H9 (cell line): Measurements from ENCODE around the gene DPEP3. TPM values are rescaled to one million over a fixed set of nuclear protein-coding genes. Genes with fewer than 3 reads are reported as not detected.

Source experiments
- DNase-seq: peaks from one replicate; pipeline ENCODE4 v3.0.0-alpha.2; 2017
- H2AFZ ChIP-seq: one replicate; pipeline ENCODE4 v1.6.1; 2013; ENCODE audit warnings: mild to moderate bottlenecking, low read length, control low read depth, moderate library complexity
- H2AK5ac ChIP-seq: 2 replicates; pipeline ENCODE4 v1.6.1; 2013; ENCODE audit warnings: low read length, control low read depth, mixed read lengths; ENCODE audit not compliant: insufficient read length
- H2BK120ac ChIP-seq: one replicate; pipeline ENCODE4 v1.6.1; 2013; ENCODE audit warnings: low read depth, mild to moderate bottlenecking, low read length, control low read depth, inconsistent platforms; ENCODE audit not compliant: poor library complexity, severe bottlenecking
- H2BK12ac ChIP-seq: 2 replicates; pipeline ENCODE4 v1.6.1; 2013; ENCODE audit warnings: low read length, control low read depth, mixed read lengths, low read depth; ENCODE audit not compliant: insufficient read length
- H2BK15ac ChIP-seq: 2 replicates; pipeline ENCODE4 v1.6.1; 2013; ENCODE audit warnings: low read depth, low read length, control low read depth
- H2BK20ac ChIP-seq: one replicate; pipeline ENCODE4 v1.6.1; 2013; ENCODE audit warnings: low read depth, mild to moderate bottlenecking, low read length, control low read depth, inconsistent platforms; ENCODE audit not compliant: poor library complexity, severe bottlenecking
- H2BK5ac ChIP-seq: 2 replicates; pipeline ENCODE4 v1.6.1; 2013; ENCODE audit warnings: low read length, control low read depth, mixed read lengths; ENCODE audit not compliant: insufficient read length
- H3K14ac ChIP-seq: 2 replicates; pipeline ENCODE4 v1.6.1; 2013; ENCODE audit warnings: low read length, control low read depth; ENCODE audit not compliant: insufficient read depth
- H3K18ac ChIP-seq: 2 replicates; pipeline ENCODE4 v1.6.1; 2013; ENCODE audit warnings: low read depth, mild to moderate bottlenecking, mixed read lengths, low read length, control low read depth; ENCODE audit not compliant: insufficient read length
- H3K23ac ChIP-seq: 2 replicates; pipeline ENCODE4 v1.6.1; 2013; ENCODE audit warnings: low read length, control low read depth, mixed read lengths, low read depth; ENCODE audit not compliant: insufficient read length
- H3K23me2 ChIP-seq: 2 replicates; pipeline ENCODE4 v1.6.1; 2013; ENCODE audit warnings: low read depth, mild to moderate bottlenecking, mixed read lengths, low read length, control low read depth; ENCODE audit not compliant: insufficient read length, poor library complexity, severe bottlenecking
- H3K27ac ChIP-seq: 2 replicates; pipeline ENCODE4 v1.5.1; 2013; ENCODE audit warnings: low read length, control low read depth, mixed read lengths, low read depth; ENCODE audit not compliant: insufficient read length
- H3K27me3 ChIP-seq: 2 replicates; pipeline ENCODE4 v1.6.1; 2013; ENCODE audit warnings: low read length, control low read depth, inconsistent platforms; ENCODE audit not compliant: insufficient read depth
- H3K4ac ChIP-seq: 2 replicates; pipeline ENCODE4 v1.6.1; 2013; ENCODE audit warnings: low read depth, mild to moderate bottlenecking, control low read depth, inconsistent platforms, low read length, moderate library complexity
- H3K4me1 ChIP-seq: 2 replicates; pipeline ENCODE4 v1.6.1; 2013; ENCODE audit warnings: low read length, control low read depth, inconsistent platforms; ENCODE audit not compliant: insufficient read depth
- H3K4me2 ChIP-seq: 2 replicates; pipeline ENCODE4 v1.6.1; 2013; ENCODE audit warnings: low read length, control low read depth, mixed read lengths; ENCODE audit not compliant: insufficient read length, insufficient read depth
- H3K56ac ChIP-seq: 2 replicates; pipeline ENCODE4 v1.6.1; 2013; ENCODE audit warnings: low read depth, mild to moderate bottlenecking, mixed read lengths, low read length, control low read depth; ENCODE audit not compliant: insufficient read length
- H3K79me1 ChIP-seq: 2 replicates; pipeline ENCODE4 v1.6.1; 2013; ENCODE audit warnings: low read depth, mild to moderate bottlenecking, moderate library complexity, low read length, control low read depth, inconsistent platforms; ENCODE audit not compliant: insufficient read depth, poor library complexity, severe bottlenecking
- H3K79me2 ChIP-seq: 2 replicates; pipeline ENCODE4 v1.6.1; 2013; ENCODE audit warnings: low read length, control low read depth, inconsistent platforms; ENCODE audit not compliant: insufficient read depth
- H3K9ac ChIP-seq: 2 replicates; pipeline ENCODE4 v1.6.1; 2013; ENCODE audit warnings: low read length, control low read depth, mixed read lengths; ENCODE audit not compliant: insufficient read length; ENCODE audit errors: extremely low read depth
- H3K9me3 ChIP-seq: one replicate; pipeline ENCODE4 v1.6.1; 2013; ENCODE audit warnings: low read depth, low read length, inconsistent platforms; ENCODE audit not compliant: control insufficient read depth
- H3T11ph ChIP-seq: one replicate; pipeline ENCODE4 v1.6.1; 2013; ENCODE audit warnings: mild to moderate bottlenecking, low read length, control low read depth, inconsistent platforms
- H4K20me1 ChIP-seq: one replicate; pipeline ENCODE4 v1.6.1; 2013; ENCODE audit not compliant: control insufficient read depth, insufficient read length, insufficient read depth
- H4K5ac ChIP-seq: 2 replicates; pipeline ENCODE4 v1.6.1; 2013; ENCODE audit warnings: low read depth, mild to moderate bottlenecking, mixed read lengths, low read length, control low read depth; ENCODE audit not compliant: insufficient read length
- H4K8ac ChIP-seq: replicated peaks from 2 replicates; pipeline ENCODE4 v1.6.1; 2013; ENCODE audit warnings: low read length, control low read depth, mixed read lengths, low read depth; ENCODE audit not compliant: insufficient read length
- H4K91ac ChIP-seq: 2 replicates; pipeline ENCODE4 v1.6.1; 2013; ENCODE audit warnings: low read depth, mild to moderate bottlenecking, moderate library complexity, mixed read lengths, low read length, control low read depth; ENCODE audit not compliant: insufficient read length
- H3K27ac Mint-ChIP-seq, 3 experiments: 2 replicates in 2 of 3; 3 replicates in 1 of 3; pipeline ENCODE4 v1.8.0; 2020 to 2021; ENCODE audit warnings: mixed read lengths in 3 of 3, mild to moderate bottlenecking in 1 of 3, moderate library complexity in 1 of 3
- H3K27me3 Mint-ChIP-seq: 2 replicates; pipeline ENCODE4 v1.8.0; 2021; ENCODE audit warnings: low read depth, mild to moderate bottlenecking, moderate library complexity, mixed read lengths
- H3K36me3 Mint-ChIP-seq, 3 experiments: 2 replicates in 2 of 3; 3 replicates in 1 of 3; pipeline ENCODE4 v1.8.0; 2020 to 2021; ENCODE audit warnings: low read depth in 3 of 3, mixed read lengths in 3 of 3; ENCODE audit not compliant: insufficient read depth in 1 of 3
- H3K4me1 Mint-ChIP-seq, 2 experiments: 2 replicates each; pipeline ENCODE4 v1.8.0; 2020; ENCODE audit warnings: mixed read lengths in 2 of 2
- H3K4me3 Mint-ChIP-seq, 2 experiments: 2 replicates in 1 of 2; 3 replicates in 1 of 2; pipeline ENCODE4 v1.8.0; 2020 to 2021; ENCODE audit warnings: mild to moderate bottlenecking in 2 of 2, mixed read lengths in 2 of 2, moderate library complexity in 1 of 2
- H3K9me3 Mint-ChIP-seq, 2 experiments: 2 replicates in 1 of 2; 3 replicates in 1 of 2; pipeline ENCODE4 v1.8.0; 2020; ENCODE audit warnings: mild to moderate bottlenecking in 2 of 2, mixed read lengths in 2 of 2, moderate library complexity in 1 of 2
- WGBS: extraction: QIAGEN DNeasy Blood & Tissue Kit; methylation state at CpG from one replicate; pipeline ENCODE4 v1.1.7; 2013; ENCODE audit warnings: missing lambda C conversion rate, low lambda C conversion rate, mixed read lengths; ENCODE audit not compliant: insufficient read length; ENCODE audit errors: extremely low coverage; 5-methylcytosine and 5-hydroxymethylcytosine counted together
- total RNA-seq: library from RNA; stranded (reverse); gene quantifications from 2 replicates; pipeline ENCODE4 v1.2.1, GENCODE V29; 2021
- TF ChIP-seq, protein P1 (sequence below): fragments of 200-600 bp; sonication (generic); conservative IDR thresholded peaks from 3 replicates; pipeline ENCODE4 v1.8.0; 2021; ENCODE audit warnings: antibody characterized with exemption, mild to moderate bottlenecking

DPEP3 gene
- total RNA-seq, 1 experiment from 2014 or later = 0.68 TPM

DNA sequence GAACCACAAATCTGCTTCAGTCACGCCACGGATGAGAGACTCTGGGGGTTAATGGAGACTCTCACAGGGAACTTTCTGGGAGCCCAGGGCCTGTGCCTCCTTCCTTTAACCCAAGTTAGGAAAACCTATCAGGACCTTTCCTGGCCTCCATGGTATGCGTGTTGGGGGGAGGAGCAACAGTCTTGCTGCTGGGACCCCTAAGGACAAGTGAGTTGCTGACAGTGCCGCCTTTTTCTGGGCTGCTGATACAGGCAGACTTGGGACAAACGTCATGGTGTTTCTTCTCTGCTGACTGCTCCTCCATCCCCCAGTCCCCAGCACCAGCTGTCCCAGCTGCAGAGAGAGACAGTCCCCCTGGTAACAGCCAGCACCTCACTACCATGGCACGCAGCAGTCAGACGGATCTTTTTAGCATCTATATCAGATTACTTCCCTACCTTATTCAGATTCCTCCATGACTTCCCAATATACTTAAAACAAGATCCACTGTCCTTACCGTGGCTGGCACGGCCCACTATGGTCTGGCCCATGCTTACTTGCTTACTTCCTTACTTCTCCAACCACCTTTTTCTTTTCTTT lies 28.9 kb upstream of the DPEP3 start:
- H2BK12ac ChIP-seq = no peak overlapping the region
- H2AK5ac ChIP-seq = no peak overlapping the region
- H3K9me3 Mint-ChIP-seq = no peaks in the 10 kb centered on the region
- peaks cover 14 to 16% of the 10 kb centered on the region in 2 experiments for H3K4me1 Mint-ChIP-seq
- no peaks in the 10 kb centered on the region for H3K27me3 ChIP-seq
- no peak overlapping the region for H2BK5ac ChIP-seq
- no peak overlapping the region for H3K27ac ChIP-seq
- no peak overlapping the region for H4K8ac ChIP-seq
- H3T11ph ChIP-seq = no peak overlapping the region
- no peaks in the 10 kb centered on the region for H3K79me2 ChIP-seq
- no peaks in the 10 kb centered on the region for H3K79me1 ChIP-seq
- H3K36me3 Mint-ChIP-seq = no peaks in the 10 kb centered on the region
- no peak overlapping the region for H3K27ac Mint-ChIP-seq
- H4K91ac ChIP-seq = no peak overlapping the region
- no peak overlapping the region for H3K18ac ChIP-seq
- H3K4me1 ChIP-seq = peaks cover 3% of the 10 kb centered on the region; the same call in 1 of the 2 replicates
- H3K14ac ChIP-seq = no peak overlapping the region
- no CpG with 5 or more reads among the region's 9 CpGs for WGBS
- H2BK15ac ChIP-seq = no peak overlapping the region
- H2AFZ ChIP-seq = no peak overlapping the region
- H3K4me2 ChIP-seq = no peak overlapping the region
- no peak overlapping the region for H3K56ac ChIP-seq
- no peak overlapping the region for H2BK120ac ChIP-seq
- H3K27me3 Mint-ChIP-seq = peaks cover 11% of the 10 kb centered on the region
- no peak overlapping the region for H3K4me3 Mint-ChIP-seq
- DNase-seq = peak; percentile 43
- H3K23ac ChIP-seq = no peak overlapping the region
- H2BK20ac ChIP-seq = no peak overlapping the region
- TF ChIP-seq, protein P1, sequence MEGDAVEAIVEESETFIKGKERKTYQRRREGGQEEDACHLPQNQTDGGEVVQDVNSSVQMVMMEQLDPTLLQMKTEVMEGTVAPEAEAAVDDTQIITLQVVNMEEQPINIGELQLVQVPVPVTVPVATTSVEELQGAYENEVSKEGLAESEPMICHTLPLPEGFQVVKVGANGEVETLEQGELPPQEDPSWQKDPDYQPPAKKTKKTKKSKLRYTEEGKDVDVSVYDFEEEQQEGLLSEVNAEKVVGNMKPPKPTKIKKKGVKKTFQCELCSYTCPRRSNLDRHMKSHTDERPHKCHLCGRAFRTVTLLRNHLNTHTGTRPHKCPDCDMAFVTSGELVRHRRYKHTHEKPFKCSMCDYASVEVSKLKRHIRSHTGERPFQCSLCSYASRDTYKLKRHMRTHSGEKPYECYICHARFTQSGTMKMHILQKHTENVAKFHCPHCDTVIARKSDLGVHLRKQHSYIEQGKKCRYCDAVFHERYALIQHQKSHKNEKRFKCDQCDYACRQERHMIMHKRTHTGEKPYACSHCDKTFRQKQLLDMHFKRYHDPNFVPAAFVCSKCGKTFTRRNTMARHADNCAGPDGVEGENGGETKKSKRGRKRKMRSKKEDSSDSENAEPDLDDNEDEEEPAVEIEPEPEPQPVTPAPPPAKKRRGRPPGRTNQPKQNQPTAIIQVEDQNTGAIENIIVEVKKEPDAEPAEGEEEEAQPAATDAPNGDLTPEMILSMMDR = no peak
- H3K4ac ChIP-seq = no peak overlapping the region
- H3K23me2 ChIP-seq = no peaks in the 10 kb centered on the region
- H4K5ac ChIP-seq = no peak overlapping the region
- H4K20me1 ChIP-seq = no peaks in the 10 kb centered on the region
- H3K9ac ChIP-seq = no peak overlapping the region
- H3K9me3 ChIP-seq = no peaks in the 10 kb centered on the region
